Central memory CD4-positive, alpha-beta T cell (primary cell): Measurements from ENCODE around the gene KCTD13.
"Not testable (repeated sequence)": the region's sequence is repeated elsewhere in the genome, so short reads cannot be mapped to it uniquely, and the experiment has no call there.

Experiments
- DNase-seq: peaks from one replicate; pipeline ENCODE4 v3.0.0; 2022
- total RNA-seq, 3 experiments: gene quantifications; one replicate each; lab custom pipeline; 2026; lab: John Stamatoyannopoulos, UW

The KCTD13 gene
- 16.7 to 36.8 (median 22.8) reads per million in 3 experiments for total RNA-seq

GRCh38 chr16:29925781-29926710, at the start of gene KCTD13:
Gene KCTD13 (minus strand): TSS chr16:29926226. CDS start chr16:29926033, 193 bp downstream.
- peak; percentile 88 for DNase-seq

DNA sequence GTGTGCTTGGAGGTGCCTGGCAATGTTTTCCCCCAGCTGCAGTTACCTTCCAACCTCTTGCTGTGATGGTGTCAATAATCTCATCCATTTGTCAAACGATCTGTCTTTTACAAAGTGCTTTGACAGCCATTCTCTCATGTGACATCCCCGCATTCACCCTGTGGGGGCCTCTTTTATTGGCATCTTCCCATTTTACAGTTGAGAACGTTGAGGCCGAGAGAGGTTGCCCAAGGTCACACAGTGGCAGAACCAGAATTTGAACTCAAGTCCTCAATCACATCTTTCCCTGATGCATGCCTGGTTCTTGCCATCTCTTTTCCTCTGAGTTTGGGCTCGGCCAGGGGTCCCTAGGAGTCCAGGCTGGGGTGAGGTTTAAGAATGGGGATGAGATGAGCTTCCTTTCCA, 49.1 kb upstream of the KCTD13 start:
- no peak for DNase-seq

DNA sequence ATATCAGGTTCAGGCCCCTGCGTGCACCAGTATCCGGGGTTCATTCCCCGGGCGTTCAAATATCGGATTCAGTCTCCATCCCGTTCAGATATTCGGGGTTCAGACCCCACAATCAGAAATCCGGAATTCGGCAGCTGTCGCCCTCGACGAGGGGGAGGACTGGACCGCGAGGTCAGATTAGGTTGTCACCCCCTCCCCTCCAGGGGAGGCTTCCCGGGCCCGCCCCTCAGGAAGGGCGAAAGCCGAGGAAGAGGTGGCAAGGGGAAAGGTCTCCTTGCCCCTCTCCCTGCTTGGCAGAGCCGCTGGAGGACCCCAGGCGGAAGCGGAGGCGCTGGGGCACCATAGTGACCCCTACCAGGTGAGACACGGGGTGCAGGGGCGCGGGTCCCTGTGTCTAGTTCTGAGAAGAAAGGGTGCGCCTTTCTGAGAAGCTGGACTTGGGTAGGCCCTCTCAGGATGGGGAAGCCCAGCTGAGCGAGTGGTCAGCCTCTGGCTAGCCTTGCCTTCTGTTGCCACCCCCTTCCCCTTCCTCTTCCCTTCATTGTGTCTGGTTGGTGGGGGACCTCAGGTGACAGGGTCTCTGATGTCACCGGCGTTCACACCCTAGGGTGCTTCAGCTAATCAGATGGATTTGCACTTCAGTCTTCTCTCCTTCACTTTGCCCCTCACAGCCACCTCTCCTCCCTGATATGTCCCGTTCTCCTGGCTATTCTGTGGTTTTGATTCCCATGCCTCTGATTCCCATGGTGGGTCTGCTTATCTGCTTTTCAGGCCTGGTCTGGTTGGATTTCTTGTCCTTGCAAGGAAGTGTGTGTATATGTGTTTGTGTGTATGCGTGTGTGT, 48.5 kb upstream of the KCTD13 start:
- DNase-seq = no peak

GRCh38 chr16:29973384-29974246, 47.6 kb upstream of the KCTD13 start, which contains the start of gene TAOK2:
Gene TAOK2 (plus strand): TSS chr16:29973868. CDS start chr16:29977773, 3,905 bp downstream.
- DNase-seq = peak; percentile 92

GRCh38 chr16:29972992-29973383, 47.0 kb upstream of the KCTD13 start:
- no peak for DNase-seq

DNA sequence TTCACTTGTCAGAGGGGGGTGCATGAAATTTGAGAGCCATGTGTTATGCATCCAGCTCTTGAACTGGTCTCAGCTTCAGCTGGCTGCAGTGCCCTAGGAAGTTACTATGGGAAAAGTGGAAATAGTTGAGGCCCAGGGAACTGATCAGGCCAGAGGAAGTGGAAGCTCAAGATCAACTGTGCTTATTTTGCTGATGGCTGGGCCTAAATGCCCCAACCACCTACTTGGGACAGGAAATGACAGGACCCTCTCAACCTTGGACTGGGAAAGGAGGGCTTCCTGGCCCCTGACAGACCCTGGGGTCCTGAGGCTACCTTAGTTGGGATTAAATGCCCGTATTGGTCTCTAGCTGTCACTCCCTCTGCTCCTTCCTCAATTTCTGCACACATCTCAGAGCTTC, 46.5 kb upstream of the KCTD13 start:
- no peak for DNase-seq

DNA sequence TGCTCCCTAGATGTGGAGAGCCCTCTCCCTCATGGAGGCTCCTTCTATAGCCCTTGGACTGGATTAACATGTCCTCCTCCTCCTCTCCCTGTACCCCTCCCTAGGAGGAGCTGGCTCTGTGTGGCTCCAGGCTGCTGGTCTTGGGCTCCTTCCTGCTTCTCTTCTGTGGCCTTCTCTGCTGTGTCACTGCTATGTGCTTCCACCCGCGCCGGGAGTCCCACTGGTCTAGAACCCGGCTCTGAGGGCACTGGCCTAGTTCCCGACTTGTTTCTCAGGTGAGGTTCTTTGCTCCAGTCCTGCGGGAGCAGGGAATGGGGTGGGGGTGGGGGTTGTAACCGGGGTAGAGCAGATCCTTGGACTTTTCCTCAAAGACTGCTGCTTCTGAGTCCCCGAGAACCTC, 45.3 kb upstream of the KCTD13 start:
- DNase-seq = no peak

GRCh38 chr16:29968205-29968604, 42.2 kb upstream of the KCTD13 start:
- DNase-seq = no peak

DNA sequence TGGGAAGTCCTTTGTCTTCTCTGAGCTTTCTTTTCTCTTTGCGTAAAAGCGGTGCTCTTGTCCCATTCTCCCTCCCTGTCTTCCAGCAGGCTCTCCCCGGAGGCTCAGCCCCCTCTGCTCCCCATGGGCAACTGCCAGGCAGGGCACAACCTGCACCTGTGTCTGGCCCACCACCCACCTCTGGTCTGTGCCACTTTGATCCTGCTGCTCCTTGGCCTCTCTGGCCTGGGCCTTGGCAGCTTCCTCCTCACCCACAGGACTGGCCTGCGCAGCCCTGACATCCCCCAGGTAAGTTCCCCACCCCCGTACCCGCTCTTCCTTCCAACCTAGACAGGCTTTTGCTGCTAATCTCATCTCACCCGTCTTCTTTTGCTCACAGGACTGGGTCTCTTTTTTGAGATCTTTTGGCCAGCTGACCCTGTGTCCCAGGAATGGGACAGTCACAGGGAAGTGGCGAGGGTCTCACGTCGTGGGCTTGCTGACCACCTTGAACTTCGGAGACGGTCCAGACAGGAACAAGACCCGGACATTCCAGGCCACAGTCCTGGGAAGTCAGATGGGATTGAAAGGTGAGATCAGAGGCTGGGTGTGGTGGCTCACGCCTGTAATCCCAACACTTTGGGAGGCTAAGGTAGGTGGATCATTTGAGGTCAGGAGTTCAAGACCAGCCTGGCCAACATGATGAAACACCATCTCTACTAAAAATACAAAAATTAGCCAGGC, 37.2 kb upstream of the KCTD13 start:
- no peak for DNase-seq

- DNase-seq = no peak
Measured at GRCh38 chr16:29962344-29962994, 36.4 kb upstream of the KCTD13 start.

DNA sequence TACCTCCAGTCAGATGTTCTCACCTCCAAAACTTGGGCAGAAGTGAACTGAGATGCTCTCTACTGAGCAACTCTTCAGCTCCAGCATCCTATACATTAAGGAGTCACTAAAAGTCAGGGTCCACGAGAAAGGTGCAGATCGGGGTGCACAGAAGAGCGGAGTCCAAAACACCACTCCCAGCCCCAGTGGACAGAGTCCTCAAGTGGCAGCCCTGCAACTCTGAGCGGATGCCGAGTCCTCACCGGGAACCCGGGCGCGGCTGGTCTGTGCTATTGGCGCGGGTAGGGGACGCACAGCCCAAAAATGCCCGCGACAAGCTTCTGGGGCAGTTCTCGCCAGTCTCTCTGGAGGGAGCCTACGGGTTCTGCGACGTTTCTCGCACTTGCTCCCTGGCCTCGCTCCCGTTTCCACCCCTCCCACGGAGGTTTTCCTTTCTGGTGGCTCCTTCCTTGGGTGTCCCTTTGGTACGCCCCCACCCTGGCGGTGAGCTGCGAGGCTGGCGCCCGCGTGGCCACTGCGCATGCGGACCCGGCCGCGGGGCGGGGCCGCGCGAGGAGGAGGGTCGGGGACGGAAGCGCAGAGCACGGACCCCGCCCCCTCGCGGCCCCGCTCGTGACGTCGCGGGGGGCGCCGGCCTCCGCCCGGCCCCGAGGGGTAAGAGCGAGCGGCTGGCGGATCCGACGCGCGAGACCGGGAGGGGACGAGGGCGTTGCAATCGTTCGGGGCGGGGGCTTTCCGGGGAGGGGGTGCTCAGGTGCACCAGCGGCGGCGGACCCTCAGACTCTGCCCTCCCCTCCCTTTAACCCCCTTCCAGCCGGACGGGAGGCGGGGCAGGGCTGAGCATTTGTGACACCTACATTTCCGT, 35.7 kb upstream of the KCTD13 start, which contains the start of gene TMEM219:
Gene TMEM219 (plus strand): TSS at position 601 of the 865 bp plus-strand sequence. CDS start 1,065 bp downstream, outside the sequence.
- peak; percentile 94 for DNase-seq

GRCh38 chr16:29961127-29961478, 35.1 kb upstream of the KCTD13 start:
- DNase-seq = no peak

GRCh38 chr16:29959821-29960220, 33.8 kb upstream of the KCTD13 start:
- not testable (repeated sequence) for DNase-seq

DNA sequence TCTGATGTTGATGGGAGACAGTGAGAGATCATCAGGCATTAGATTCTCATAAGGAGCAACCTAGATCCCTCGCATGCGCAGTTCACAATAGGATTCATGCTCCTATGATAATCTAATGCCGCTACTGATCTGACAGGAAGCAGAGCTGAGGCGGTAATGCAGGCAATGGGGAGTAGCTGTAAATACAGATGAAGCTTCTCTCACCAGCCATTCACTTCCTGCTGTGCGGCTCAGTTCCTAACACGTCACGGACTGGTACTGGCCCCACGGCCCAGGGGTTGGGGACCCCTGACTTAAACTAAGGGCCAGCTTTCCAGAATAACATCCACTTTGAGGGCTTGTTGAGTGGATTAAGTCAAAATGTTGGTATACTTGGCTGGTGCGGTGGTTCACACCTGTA, 33.3 kb upstream of the KCTD13 start:
- no peak for DNase-seq

- no peak for DNase-seq
Measured at GRCh38 chr16:29958756-29959155, 32.7 kb upstream of the KCTD13 start.

DNA sequence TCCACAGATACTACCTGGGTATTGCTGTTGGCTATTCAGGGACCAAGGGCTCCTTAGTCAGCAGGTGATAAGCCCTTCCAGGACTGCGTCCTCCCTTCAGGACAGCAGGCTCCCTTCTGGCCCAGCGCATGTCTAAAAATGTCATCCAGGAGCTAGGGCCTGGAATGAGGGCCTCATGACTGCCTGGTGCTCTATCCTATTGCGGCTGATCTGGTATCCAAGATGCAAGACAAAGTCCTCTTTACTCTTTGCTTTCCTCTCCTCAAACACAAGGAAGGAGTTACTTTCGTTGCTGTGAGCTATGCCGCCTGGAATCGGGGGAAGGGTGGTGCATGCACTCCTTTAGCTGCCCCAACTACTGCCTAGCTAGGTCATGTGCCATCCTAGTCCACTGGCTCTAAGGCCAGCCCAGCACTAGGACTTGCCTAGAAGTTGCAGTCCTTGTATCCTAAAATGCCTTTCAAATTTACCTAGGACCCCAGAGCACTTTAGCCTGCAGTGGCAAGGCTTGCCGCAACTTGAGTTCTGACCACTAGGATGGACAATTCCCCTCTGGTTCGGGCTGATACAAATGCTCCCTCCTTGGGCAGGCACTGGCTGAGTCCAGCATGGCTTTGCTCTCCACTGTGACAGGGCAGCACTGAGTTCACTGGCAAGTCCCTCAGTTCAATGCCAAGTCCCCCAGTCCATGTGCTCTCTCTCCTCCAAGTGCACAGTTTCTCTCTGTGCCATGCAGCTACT, 25.8 kb upstream of the KCTD13 start:
- no peak for DNase-seq

DNA sequence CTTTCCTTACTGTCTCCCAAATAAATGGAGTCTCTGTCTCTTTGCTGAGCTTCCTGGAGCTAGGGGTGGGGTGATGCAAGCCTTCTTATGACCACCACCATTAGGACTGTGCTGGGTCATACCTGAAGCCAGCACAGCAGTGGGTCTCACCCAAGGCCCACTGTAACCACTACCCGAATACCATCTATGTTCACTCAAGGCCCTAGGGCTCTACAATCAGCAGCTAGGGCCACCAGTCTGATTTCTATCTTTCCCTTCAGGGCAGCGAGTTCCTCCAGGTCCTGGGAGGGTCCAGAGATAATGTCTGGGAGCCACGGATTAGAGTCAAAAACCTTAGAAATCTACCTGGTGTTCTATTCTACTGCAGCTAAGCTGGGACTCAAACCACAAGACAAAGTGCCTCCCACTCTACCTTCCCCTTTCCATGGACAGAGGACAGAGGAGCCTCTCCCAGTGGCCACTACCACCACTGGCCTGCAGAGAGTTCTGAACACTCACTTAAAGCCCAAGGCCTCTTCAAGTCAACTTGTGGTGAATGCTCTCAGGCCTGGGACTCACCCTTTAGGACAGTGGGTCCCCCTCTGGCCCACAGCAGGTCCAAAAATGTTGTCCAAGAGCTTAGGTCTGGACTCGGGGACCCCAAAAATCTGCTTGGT, 24.9 kb upstream of the KCTD13 start:
- no peak for DNase-seq

DNA sequence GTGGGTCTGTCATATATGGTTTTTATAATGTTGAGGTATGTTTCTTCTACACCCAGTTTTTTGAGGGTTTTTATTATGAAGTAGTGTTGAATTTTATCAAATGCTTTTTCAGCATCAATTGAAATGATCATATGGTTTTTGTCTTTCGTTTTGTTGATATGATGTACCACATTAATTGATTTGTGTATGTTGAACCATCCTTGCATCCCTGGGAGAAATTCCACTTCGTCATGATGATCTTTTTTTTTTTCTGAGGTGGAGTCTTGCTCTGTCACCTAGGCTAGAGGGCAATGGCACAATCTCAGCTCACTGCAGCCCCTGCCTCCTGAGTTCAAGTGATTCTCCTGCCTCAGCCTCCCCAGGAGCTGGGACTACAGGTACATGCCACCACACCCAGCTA, 21.9 kb upstream of the KCTD13 start:
- no peak for DNase-seq
